HAP-1 (cell line): ENCODE results near the gene TRIP12.
A peak's percentile ranks its signal among the peaks of the same experiment; 100 is the strongest.

Source experiments
- DNase-seq, 2 experiments: peaks; one replicate each; pipeline ENCODE4 v3.0.0-alpha.2; 2016 to 2020; ENCODE audit warnings: low spot score in 2 of 2
- H3K27me3 ChIP-seq: fragments of 250-450 bp; sonication (Bioruptor Pico); 2 replicates; pipeline ENCODE4 v1.5.1; 2020; ENCODE audit warnings: low read depth, mild to moderate bottlenecking, moderate library complexity
- H3K36me3 ChIP-seq: fragments of 250-450 bp; sonication (Bioruptor Pico); replicated peaks from 2 replicates; pipeline ENCODE4 v1.5.1; 2020; ENCODE audit warnings: mild to moderate bottlenecking
- H3K4me1 ChIP-seq: fragments of 250-450 bp; sonication (Bioruptor Pico); 2 replicates; pipeline ENCODE4 v1.5.1; 2020; ENCODE audit warnings: mild to moderate bottlenecking
- H3K4me3 ChIP-seq: fragments of 250-450 bp; sonication (Bioruptor Pico); 2 replicates; pipeline ENCODE4 v1.5.1; 2020; ENCODE audit warnings: mild to moderate bottlenecking, moderate library complexity
- H3K9me3 ChIP-seq: fragments of 250-450 bp; sonication (Bioruptor Pico); 2 replicates; pipeline ENCODE4 v1.5.1; 2020; ENCODE audit warnings: mild to moderate bottlenecking, moderate library complexity
- in situ Hi-C: fragments of 300-500 bp; cut with MboI; formaldehyde crosslinking; loops from 3 replicates; pipeline ENCODE4 v1.14.3; 2020; ENCODE audit warnings: low sequenced_read_pairs, inconsistent platforms, mixed read lengths

Gene TRIP12

GRCh38 chr2:229714080-229714735, 207.6 kb downstream of the TRIP12 start, which contains the start of gene DNER:
Gene DNER (minus strand): TSS chr2:229714555. CDS start chr2:229714423, 132 bp downstream.
- no peaks in the 10 kb centered on the region for H3K9me3 ChIP-seq
- DNase-seq = peak; percentile 42 to 74
- H3K4me3 ChIP-seq = peak within 1 kb of the TSS; percentile 24
- H3K27me3 ChIP-seq = peaks cover 41% of the 10 kb centered on the region
- no peaks in the 10 kb centered on the region for H3K36me3 ChIP-seq
- in situ Hi-C loops = no loop called here
- no peaks in the 10 kb centered on the region for H3K4me1 ChIP-seq
